ENCODE data around the gene MCC.

MCC gene

DNA sequence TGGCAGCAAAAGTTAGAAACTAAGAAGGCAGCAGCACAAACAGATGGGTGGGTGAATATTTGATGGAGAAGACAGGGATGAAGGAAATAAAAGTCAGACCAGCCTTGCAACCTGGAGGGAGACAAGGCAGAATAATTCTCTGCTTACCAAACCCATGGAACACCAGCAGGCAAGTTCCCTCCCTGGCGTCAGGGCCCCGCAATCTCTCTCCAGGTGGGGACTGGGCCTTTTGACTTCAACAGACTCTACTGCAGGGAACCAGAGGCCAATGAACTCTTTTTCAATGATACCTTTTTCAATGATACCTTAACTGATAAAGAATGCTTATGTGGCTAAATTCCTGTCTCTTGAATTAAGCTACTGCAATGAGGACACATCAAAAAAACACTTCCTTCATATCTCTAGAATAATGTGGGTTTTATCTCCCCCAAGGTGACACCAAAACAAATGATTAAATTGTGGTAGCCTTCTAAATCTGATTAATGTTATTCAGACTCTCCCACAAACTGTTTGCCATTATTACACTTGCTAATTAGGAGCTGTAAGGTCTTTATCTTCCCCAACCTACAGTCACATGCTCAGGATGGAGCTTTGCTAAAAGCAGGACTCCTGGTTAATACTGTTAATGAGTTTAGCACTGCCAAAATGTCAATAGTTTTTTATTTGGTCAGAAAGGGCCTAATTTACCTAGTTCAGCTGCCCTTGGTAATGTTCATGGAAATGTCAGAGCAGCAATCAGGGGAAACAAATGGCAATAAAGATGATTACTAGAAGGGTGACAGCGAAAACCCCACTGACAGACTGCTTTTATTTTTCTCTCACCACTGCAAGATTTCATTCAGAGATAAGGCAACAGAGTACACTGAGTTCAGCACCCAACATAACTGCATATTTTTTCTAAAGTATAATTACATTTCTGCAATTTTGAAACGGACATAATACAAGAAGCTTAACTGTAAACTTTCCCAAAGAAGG is 218.9 kb downstream of the MCC start:
- no peaks in the 10 kb centered on the region for H3K9me3 Mint-ChIP-seq
- no peak overlapping the region for H3K27ac Mint-ChIP-seq
- no peak overlapping the region for H3K4me3 Mint-ChIP-seq
- H3K4me1 Mint-ChIP-seq (ENCODE audit: low read depth) = peaks cover 19% of the 10 kb centered on the region
- H3K36me3 Mint-ChIP-seq (ENCODE audit: low read depth) = no peaks in the 10 kb centered on the region
- peaks cover 9% of the 10 kb centered on the region for H3K27me3 Mint-ChIP-seq (ENCODE audit: low read depth)
- no peak for DNase-seq (ENCODE audit: low spot score)

DNA sequence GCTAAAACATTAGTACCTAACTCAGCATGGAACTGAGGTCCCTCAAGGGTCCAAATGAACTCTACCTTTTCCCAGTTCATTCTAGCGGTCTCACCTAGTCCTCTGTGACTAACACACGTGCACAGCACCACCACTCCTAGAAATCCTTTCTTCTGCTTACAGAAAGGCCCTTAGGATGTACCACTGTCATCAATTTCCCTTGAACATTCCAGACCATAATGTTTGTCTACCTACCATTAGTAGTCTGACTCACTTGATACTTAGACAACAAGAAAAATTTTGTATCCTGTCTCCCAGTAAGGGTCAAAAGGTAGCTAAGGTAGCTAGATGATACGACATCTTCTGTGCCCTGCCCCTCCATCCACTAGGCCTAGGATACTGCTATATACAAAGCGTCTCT is 220.0 kb downstream of the MCC start:
- Mint-ChIP-seq H3K4me1 (ENCODE audit: low read depth) (peaks cover 11% of the 10 kb centered on the region), H3K27ac (no peak overlapping the region), H3K36me3 (ENCODE audit: low read depth) (no peaks in the 10 kb centered on the region), H3K27me3 (ENCODE audit: low read depth) (peaks cover 7% of the 10 kb centered on the region), H3K9me3 (no peaks in the 10 kb centered on the region), H3K4me3 (no peak overlapping the region)
- DNase-seq (ENCODE audit: low spot score) = no peak

DNA sequence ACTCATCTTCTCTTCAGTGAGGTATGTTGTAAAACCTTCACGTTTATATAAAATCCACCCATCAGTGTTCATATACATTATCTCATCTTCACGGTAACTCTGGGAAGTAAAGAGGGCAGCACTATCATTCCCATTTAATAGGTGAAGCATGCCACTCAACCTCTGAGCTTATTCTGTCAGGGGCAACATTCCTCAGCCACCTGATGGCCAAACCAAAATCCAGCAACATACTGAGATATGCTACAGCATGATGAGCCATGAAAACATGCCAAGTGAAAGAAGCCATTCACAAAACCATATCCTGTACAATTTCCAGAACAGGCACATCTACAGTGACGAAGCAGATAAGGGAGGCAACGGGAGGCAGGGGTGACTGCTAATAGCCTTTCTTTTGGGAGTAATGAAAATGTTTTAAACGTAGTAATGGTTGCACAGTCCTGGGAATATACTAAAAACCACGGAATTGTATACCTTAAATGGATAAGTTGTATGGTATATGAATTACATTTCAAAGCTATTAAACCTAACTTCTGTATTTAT is 220.8 kb downstream of the MCC start:
- Mint-ChIP-seq H3K4me1 (ENCODE audit: low read depth) (peaks cover 11% of the 10 kb centered on the region), H3K4me3 (no peak overlapping the region), H3K27me3 (ENCODE audit: low read depth) (peaks cover 7% of the 10 kb centered on the region), H3K27ac (no peak overlapping the region), H3K36me3 (ENCODE audit: low read depth) (no peaks in the 10 kb centered on the region), H3K9me3 (no peaks in the 10 kb centered on the region)
- no peak for DNase-seq (ENCODE audit: low spot score)

DNA sequence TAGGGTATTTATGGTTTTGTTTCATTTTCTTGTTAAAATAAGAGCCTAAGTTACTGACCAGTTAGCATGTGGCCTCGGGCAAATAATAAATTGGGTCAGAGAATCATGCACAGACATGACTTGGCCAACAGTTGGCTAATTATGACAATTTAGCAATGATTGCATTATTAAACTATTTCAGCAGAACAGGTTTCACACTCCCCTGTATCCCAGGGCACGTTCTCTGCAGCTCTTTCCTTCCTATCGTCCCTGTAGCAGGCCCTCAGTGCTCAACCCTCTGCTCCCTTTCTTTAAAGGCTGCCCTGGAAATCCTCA is 221.4 kb downstream of the MCC start:
- Mint-ChIP-seq H3K27me3 (ENCODE audit: low read depth) (peaks cover 8% of the 10 kb centered on the region), H3K4me1 (ENCODE audit: low read depth) (peaks cover 11% of the 10 kb centered on the region), H3K9me3 (no peaks in the 10 kb centered on the region), H3K27ac (no peak overlapping the region), H3K36me3 (ENCODE audit: low read depth) (no peaks in the 10 kb centered on the region), H3K4me3 (no peak overlapping the region)
- DNase-seq (ENCODE audit: low spot score) = no peak

DNA sequence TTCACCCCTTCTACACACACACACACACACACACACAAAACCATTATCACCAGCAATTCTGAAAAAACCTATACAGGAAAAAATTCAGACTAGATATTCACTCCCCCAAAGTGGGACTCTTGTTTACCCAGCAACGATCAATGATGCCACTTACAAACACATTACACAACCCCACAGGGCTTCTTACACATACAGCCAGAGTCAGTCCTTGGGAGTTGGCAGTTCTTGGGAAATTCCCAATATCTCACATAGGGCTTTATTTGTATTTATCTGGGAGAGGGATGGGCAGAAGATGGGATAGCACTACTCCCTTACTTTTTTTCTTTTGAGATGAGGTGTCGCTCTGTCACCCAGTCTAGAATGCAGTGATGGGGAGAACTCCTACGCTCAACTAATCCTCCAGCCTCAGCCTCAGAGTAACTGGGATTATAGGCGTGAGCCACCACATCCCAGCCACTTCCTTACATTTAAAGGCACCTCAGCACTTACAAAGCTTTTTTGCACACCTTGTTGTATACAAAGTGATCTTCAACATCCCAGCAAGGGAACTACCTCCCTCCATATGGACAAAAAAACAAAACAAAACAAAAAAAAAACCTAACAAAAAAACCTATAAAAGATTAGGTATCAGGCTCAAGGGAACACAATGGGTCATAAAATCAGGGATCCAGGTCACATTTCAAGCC is 221.9 kb downstream of the MCC start:
- Mint-ChIP-seq H3K9me3 (no peaks in the 10 kb centered on the region), H3K36me3 (ENCODE audit: low read depth) (no peaks in the 10 kb centered on the region), H3K27me3 (ENCODE audit: low read depth) (peaks cover 8% of the 10 kb centered on the region), H3K27ac (no peak overlapping the region), H3K4me3 (no peak overlapping the region), H3K4me1 (ENCODE audit: low read depth) (peaks cover 11% of the 10 kb centered on the region)
- DNase-seq (ENCODE audit: low spot score) = no peak

DNA sequence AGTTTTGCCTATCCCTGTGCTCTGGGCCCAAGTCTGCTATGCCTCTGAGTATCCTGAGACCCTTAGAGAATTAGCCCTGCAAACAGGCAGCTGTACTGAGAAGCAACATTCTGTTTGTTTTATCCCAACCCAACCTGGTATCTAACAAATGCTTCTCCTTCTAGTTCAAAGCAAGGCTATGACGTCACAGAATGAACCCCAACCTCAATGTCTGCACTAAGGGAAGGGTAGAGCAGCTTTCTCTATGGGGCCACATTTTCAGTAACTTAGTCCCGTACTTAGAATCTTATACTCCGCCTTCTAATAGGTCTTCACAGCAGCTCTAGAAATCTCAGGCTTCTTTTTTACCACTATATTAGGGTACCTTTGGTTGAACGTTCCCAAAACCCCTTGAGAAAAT is 223.1 kb downstream of the MCC start:
- H3K27ac Mint-ChIP-seq = no peak overlapping the region
- DNase-seq (ENCODE audit: low spot score) = no peak

DNA sequence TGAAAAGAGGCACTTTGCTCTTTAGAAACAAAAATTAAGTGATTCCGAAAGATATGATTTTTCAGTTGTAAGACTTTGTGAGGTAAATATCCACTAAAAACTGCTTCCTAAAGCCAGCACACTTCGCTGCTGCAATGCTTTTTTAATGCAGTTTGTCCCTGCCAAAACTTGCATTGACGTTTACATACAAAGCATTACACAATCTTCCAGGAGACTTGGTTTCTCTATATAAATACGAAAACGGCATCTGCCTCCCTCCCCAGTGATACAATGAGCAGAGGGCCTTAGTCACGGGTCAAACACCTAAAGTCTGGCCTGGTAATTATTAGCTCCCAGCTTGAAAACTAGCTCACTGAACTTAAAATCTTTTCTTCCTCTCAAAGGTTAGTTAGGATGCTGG is 224.2 kb downstream of the MCC start:
- H3K36me3 Mint-ChIP-seq (ENCODE audit: low read depth) = no peaks in the 10 kb centered on the region
- H3K27ac Mint-ChIP-seq = no peak overlapping the region
- no peak overlapping the region for H3K4me3 Mint-ChIP-seq
- no peak for DNase-seq (ENCODE audit: low spot score)
- peaks cover 3% of the 10 kb centered on the region for H3K4me1 Mint-ChIP-seq (ENCODE audit: low read depth)
- no peaks in the 10 kb centered on the region for H3K9me3 Mint-ChIP-seq
- peaks cover 15% of the 10 kb centered on the region for H3K27me3 Mint-ChIP-seq (ENCODE audit: low read depth)

More for the DNA sequence above, 223.1 kb downstream of the MCC start:
- H3K4me1 Mint-ChIP-seq (ENCODE audit: low read depth) = peaks cover 11% of the 10 kb centered on the region
- no peaks in the 10 kb centered on the region for H3K9me3 Mint-ChIP-seq
- no peaks in the 10 kb centered on the region for H3K36me3 Mint-ChIP-seq (ENCODE audit: low read depth)
- H3K27me3 Mint-ChIP-seq (ENCODE audit: low read depth) = peaks cover 13% of the 10 kb centered on the region
- H3K4me3 Mint-ChIP-seq = no peak overlapping the region

DNA sequence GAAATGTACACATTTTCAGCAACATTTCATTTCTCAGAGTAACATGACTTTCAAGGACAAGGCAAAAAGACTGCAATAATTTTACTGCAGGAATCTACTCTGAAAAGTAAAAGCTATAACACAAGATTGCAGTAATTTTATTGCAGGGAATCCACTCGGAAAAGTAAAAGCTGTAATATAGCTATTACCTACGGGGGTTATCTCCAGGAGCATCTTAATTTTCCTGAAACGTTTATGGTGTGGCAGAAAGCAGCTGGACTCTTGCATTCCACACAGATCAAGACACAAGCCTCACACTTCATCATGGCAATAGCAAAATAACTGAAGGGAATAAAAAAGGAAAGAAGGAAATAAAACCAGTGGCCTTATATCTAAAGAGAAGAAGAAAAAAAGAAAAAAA is 224.7 kb downstream of the MCC start:
- H3K36me3 Mint-ChIP-seq (ENCODE audit: low read depth) = no peaks in the 10 kb centered on the region
- H3K27ac Mint-ChIP-seq = no peak overlapping the region
- no peak overlapping the region for H3K4me3 Mint-ChIP-seq
- H3K27me3 Mint-ChIP-seq (ENCODE audit: low read depth) = peaks cover 17% of the 10 kb centered on the region
- no peaks in the 10 kb centered on the region for H3K4me1 Mint-ChIP-seq (ENCODE audit: low read depth)
- no peak for DNase-seq (ENCODE audit: low spot score)
- H3K9me3 Mint-ChIP-seq = no peaks in the 10 kb centered on the region

DNA sequence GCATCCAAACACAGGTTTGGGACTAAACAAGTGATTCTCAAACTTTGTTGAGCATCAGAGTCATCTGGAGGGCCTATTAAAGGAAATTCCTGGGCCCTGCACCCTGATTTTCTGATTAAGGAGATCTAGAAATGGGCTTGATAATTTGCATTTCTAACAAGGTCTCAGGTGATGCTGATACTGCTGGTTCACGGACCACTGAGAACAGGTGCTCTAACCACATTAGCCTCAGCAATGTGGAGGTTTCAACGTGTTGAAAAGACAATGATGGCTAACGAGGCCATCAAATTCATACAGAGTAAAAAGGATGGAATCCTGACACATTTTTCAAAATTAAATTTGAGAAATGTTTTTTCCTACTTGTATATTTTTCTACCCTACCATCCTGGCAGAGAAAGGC is 225.6 kb downstream of the MCC start:
- peaks cover 16% of the 10 kb centered on the region for H3K27me3 Mint-ChIP-seq (ENCODE audit: low read depth)
- H3K36me3 Mint-ChIP-seq (ENCODE audit: low read depth) = no peaks in the 10 kb centered on the region
- no peak overlapping the region for H3K27ac Mint-ChIP-seq
- H3K4me1 Mint-ChIP-seq (ENCODE audit: low read depth) = no peaks in the 10 kb centered on the region
- no peak for DNase-seq (ENCODE audit: low spot score)
- H3K4me3 Mint-ChIP-seq = no peak overlapping the region
- no peaks in the 10 kb centered on the region for H3K9me3 Mint-ChIP-seq

DNA sequence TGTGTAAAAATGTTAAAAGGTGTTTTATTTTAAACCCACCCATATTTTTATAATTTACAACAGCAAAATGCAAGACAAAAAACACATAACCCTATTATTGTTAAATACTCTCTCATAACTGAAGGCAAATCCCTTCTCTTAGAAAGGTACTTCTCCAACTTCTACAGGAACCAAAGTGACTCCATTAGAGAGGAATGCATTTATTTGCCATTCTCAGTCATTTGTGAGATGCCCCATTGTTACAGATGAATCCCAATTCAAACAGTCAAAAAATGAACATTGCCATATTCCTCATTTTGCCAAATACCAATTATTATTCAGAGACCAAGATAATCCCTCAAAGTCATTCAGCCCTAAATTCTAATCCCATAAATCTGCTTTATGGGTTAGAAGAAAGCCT is 229.2 kb downstream of the MCC start:
- Mint-ChIP-seq H3K4me3 (no peak overlapping the region), H3K36me3 (ENCODE audit: low read depth) (no peaks in the 10 kb centered on the region), H3K27ac (no peak overlapping the region), H3K4me1 (ENCODE audit: low read depth) (no peaks in the 10 kb centered on the region), H3K9me3 (no peaks in the 10 kb centered on the region), H3K27me3 (ENCODE audit: low read depth) (peaks cover 28% of the 10 kb centered on the region)
- no peak for DNase-seq (ENCODE audit: low spot score)

DNA sequence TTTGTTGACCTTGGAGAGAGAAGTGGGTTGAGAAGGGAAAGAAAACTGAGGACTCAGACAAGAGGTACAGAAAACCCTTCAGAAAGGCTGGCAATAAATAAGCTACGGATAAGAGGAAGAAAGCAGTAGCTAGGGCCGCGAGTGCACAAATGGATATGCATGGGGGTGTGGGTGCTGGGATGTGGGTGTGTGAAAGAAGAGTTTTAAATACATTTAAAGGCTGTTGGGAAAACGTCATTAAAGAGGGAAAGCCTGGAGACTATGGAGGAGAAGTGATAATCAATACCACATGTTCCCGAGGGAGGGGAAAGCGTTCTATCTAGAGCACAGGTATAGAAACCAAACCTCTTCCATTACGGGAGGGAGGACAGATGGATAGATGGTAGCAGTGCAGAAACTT is 230.7 kb downstream of the MCC start:
- no peaks in the 10 kb centered on the region for H3K9me3 Mint-ChIP-seq
- peaks cover 35% of the 10 kb centered on the region for H3K27me3 Mint-ChIP-seq (ENCODE audit: low read depth)
- H3K27ac Mint-ChIP-seq = no peak overlapping the region
- H3K4me1 Mint-ChIP-seq (ENCODE audit: low read depth) = no peaks in the 10 kb centered on the region
- DNase-seq (ENCODE audit: low spot score) = no peak
- H3K36me3 Mint-ChIP-seq (ENCODE audit: low read depth) = no peaks in the 10 kb centered on the region
- no peak overlapping the region for H3K4me3 Mint-ChIP-seq

DNA sequence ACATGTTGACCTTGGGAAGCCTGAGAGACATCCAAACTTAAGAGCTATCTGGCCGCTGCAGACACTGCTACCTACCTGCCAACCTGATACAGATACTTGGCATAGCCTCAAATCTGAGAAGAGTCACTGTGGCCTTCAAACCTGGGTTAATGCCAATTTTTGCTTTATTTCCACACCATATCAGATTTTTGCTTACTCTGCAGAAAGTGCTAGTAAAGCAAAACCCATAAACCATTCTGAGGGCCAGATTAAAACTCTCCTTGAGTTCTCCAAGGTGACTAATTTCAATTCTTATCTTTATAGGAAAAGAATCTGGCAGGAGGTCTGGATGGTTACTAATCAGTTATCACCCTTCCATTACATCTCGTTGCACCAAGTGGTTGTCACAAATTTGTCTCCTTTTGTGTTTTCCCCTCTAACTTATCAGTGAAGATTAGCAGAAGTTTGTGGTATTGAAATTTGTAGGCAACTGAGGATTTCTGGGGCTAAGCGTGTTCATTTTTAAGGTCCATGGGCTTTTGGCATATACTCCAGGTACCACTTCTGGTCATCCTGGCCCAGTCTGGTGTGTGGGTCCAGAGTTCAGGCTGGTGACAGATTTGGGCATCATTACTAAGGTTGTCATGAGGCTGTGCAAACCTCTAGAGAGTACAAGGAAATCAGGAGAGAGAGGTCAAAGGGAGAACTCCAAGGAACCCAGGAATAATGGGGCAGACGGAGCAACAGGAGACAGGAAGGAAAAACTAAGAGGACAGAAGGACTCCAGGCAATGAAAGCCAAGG is 231.4 kb downstream of the MCC start:
- no peak overlapping the region for H3K27ac Mint-ChIP-seq
- H3K9me3 Mint-ChIP-seq = no peaks in the 10 kb centered on the region
- H3K4me3 Mint-ChIP-seq = no peak overlapping the region
- H3K27me3 Mint-ChIP-seq (ENCODE audit: low read depth) = peaks cover 35% of the 10 kb centered on the region
- no peaks in the 10 kb centered on the region for H3K4me1 Mint-ChIP-seq (ENCODE audit: low read depth)
- no peaks in the 10 kb centered on the region for H3K36me3 Mint-ChIP-seq (ENCODE audit: low read depth)
- no peak for DNase-seq (ENCODE audit: low spot score)

DNA sequence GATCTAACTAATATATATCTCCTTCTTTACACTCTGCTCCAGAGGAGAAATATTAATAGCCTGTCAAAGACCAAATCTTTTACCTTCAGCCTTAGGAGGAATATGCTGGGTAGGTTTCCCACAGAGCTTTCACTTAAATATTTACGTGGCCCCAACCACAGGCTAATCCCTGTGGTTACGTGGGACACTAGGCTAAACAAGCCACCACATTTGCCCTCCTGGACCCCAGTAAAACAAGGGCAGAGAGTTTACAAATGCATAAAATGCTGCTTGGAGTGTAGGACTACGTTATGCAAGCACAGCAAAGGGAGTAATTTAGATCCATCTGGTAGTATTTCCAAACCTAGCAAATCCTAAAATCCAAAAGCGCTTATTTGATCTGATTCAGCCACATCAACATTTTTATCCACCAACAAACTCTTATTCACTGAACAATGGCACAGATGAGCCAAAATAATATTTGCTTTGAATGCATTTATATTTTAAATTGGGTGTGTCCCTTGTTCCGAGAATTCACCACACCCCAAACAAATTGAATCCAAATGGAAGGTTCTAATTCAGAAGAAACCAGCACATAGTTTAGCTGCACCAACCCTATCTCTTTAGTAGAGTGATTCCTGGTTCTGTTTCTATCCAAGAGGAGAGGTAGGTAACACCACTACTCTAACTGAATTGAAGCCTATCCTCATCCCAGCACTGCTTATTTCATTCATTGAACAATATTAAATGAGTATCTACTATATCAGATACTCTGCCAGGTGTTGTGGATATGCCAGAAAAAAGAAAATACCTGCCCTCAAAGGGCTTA is 232.5 kb downstream of the MCC start:
- H3K36me3 Mint-ChIP-seq (ENCODE audit: low read depth) = no peaks in the 10 kb centered on the region
- H3K27me3 Mint-ChIP-seq (ENCODE audit: low read depth) = peaks cover 45% of the 10 kb centered on the region
- H3K27ac Mint-ChIP-seq = no peak overlapping the region
- no peaks in the 10 kb centered on the region for H3K9me3 Mint-ChIP-seq
- no peak for DNase-seq (ENCODE audit: low spot score)
- no peak overlapping the region for H3K4me3 Mint-ChIP-seq
- no peaks in the 10 kb centered on the region for H3K4me1 Mint-ChIP-seq (ENCODE audit: low read depth)
